HG02981 (cell line): ENCODE results near the gene INHBE.
"Not testable (repeated sequence)": the region's sequence is repeated elsewhere in the genome, so short reads cannot be mapped to it uniquely, and the experiment has no call there.

Experiments
- ATAC-seq: cut with Tn5 transposase; IDR thresholded peaks from one replicate; pipeline ENCODE4 v1.9.1; 2021; ENCODE audit warnings: mild to moderate bottlenecking, moderate library complexity; ENCODE audit not compliant: unreplicated experiment

The INHBE gene

DNA sequence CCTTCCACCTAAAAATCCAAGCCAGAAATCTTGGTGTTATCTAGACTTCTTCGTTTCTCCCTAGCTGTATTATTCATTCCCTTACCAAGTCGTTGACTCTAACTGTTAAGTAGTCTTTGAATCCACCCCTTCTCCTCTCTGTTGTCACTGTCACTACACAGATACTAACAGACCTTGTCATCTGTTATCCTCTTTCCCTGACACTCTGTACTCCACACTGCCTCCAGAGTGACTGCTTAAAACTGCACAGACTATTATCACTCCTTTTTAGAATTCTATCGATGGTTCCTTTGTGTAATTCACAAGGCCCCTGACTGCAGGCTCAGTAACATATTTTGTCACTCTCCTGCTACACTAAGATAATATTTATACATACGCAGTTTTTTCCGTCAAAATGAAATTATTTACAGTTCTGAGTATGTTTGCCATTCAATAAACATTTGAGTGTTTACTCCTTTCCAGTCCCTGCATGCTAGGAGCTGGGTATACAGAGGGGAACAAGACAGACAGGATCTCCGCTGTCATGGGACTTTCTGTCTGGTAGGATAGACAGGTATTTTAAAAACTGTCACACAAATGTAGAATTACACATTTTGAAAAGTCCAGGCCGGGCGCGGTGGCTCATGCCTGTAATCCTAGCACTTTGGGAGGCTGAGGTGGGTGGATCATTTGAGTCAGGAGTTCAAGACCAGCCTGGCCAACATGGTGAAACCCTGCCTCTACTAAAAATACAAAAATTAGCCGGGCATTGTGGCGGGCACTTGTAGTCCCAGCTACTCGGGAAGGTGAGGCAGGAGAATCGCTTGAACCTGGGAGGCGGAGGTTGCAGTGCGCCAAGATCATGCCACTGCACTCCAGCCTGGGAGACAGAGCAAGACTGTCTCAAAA lies 36.5 kb downstream of the INHBE start:
- no peak for ATAC-seq

DNA sequence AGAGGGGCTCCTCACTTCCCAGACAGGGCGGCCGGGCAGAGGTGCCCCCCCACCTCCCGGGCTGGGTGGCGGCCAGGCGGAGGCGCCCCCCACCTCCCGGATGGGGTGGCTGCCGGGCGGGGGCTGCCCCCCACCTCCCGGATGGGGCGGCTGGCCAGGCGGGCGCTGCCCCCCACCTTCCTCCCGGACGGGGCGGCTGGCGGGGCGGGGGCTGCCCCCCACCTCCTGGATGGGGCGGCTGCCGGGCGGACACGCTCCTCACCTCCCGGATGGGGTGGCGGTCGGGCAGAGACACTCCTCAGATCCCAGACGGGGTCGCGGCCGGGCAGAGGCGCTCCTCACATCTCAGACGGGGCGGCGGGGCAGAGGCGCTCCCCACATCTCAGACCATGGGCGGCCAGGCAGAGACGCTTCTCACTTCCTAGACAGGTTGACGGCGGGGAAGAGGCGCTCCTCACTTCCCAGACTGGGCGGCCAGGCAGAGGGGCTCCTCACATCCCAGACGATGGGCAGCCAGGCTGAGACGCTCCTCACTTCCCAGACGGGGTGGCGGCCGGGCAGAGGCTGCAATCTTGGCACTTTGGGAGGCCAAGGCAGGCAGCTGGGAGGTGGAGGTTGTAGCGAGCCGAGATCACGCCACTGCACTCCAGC lies 40.1 kb downstream of the INHBE start:
- ATAC-seq, result not testable (repeated sequence)

DNA sequence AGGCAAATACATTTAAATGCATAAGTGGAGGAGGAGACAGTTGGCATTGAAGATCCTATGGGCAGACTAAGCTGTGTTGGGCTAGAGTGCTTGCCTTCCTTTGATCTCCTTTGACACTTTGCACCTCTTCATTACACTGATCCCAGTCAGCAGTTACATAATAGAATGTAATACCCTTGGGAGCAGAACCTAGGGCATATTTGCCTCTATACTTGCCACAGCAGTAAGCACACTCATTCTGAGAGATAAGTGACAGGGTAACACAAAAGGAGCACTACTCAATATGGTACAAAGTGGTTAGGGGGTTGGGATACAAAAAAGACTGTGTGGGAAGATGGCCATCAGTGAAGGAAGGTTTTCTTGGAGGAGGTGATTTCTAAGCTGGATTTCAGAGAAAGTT lies 41.7 kb downstream of the INHBE start:
- ATAC-seq, result no peak

DNA sequence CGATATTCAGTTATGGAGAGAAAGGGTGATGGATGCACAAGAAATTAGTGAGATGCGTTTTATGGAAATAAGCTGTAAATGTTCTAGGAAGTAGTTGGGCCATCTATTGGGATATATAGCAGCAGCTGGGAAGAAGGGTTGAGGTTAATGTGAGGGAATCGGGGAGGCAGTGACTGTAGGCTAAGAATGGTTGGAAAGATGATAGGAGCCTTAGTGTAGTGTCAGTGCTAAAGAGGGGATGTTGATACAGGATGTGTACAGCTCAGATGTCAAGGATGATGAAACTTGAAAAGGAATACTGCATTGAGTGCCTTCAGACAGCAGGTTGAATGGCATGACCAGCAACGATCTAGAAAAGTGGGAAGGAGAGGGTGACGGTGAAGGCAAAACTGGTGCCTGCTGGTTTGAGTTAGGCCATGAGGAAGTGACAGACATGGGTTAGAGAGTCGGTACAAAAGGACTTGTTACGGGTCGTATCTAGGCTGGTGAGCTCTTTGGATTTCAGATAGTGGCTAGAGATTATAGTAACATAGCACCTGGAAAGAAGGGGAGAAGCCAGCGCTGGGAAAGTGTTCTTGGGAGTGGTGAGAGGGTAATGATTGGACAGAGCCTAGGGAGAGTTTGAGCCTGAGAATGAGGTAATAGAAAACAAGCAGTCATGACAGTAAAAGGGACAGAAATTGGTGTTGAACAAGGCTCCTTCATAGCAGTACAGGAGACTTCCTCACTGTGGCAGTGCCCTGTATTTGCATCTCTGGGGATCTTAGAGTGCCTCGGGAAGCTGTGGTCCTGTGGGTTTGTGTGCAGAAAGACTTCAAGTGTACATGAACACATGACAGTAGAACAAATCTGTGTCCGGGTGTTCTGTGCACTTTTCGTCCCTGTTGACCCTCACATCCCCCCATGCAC lies 42.4 kb downstream of the INHBE start:
- ATAC-seq, result no peak

DNA sequence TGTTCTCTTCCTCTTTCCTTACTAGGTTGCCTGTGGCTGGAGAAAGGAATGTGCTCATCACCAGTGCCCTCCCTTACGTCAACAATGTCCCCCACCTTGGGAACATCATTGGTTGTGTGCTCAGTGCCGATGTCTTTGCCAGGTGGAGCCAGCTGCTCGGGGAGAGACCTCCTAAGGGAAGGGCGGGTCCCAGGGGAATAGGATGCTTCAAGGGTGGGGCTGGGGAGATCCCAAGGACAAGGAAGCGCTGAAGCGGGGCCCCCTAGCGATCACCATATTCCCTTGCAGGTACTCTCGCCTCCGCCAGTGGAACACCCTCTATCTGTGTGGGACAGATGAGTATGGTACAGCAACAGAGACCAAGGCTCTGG lies 43.0 kb downstream of the INHBE start:
- ATAC-seq, result no peak

DNA sequence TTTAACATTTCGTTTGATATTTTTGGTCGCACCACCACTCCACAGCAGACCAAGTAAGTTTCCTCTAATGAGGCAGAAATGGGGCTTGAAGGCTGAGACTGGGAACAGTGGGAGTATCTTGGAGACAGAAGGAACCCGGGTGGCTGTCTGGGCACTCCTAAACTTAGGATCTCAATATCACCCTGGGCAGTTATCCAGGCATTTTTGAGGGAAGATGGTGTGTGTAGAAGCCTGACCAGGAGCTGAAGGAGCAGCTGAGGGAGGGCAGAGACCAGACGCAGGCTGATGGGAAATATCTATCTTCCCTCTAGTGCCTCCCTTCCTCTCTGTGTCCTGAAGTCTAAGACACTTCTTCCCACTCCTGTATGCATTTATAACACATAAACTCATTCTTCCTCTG lies 43.5 kb downstream of the INHBE start:
- ATAC-seq, result no peak

DNA sequence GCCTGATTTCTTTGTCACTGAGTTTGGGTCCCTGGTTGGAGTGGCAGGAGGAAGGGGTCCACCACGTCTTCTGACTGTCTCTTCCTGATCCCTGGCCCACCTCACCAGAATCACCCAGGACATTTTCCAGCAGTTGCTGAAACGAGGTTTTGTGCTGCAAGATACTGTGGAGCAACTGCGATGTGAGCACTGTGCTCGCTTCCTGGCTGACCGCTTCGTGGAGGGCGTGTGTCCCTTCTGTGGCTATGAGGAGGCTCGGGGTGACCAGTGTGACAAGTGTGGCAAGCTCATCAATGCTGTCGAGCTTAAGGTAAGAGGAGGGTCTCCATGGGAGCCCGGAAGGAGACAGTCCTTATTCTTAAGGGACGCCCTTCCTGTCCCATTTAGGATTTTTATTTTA lies 45.1 kb downstream of the INHBE start:
- no peak for ATAC-seq

DNA sequence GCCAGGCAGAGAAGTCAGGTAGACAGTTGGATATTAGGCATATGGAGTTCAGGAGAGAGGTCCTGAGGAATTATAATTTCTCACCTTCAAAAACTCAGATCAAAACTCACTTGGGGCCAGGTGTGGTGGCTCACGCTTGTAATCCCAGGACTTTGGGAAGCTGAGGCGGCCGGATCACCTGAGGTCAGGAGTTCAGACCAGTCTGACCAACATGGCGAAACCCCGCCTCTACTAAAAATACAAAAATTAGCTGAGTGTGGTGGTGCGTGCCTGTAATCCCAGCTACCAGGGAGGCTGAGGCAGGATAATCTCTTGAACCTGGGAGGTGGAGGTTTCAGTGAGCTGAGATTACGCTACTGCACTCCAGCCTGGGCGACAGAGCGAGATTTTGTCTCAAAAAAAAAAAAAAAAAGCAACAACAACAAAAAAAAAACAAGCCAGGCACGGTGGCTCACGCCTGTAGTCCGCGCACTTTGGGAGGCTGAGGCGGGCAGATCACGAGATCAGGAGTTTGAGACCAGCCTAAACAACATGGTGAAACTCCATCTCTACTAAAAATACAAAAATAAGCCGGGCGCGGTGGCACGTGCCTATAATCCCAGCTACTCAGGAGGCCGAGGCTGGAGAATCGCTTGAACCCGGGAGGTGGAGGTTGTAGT lies 47.3 kb downstream of the INHBE start:
- ATAC-seq, result not testable (repeated sequence)

DNA sequence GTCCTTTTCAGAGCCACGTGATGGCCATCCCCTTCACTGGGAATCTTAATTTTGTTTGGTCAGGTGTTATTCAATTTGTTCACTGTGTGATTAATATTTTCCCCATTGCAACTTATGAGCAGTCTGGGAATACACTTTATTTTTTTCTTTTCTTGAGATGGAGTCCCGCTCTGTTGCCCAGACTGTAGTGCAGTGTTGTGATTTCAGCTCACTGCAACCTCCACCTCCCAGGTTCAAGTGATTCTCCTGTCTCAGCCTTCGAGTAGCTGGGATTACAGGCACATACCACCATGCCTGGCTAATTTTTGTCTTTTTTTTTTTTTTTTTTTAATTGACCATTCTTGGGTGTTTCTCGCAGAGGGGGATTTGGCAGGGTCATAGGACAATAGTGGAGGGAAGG lies 51.4 kb downstream of the INHBE start:
- ATAC-seq, result not testable (repeated sequence)
